IMR-90 (cell line): Measurements from ENCODE around the gene RELL2. TPM values are rescaled to one million over a fixed set of nuclear protein-coding genes. Genes with fewer than 3 reads are reported as not detected.

ENCODE experiments used
- ATAC-seq: fragments of 200-7000 bp; cut with Tn5 transposase; 2 replicates; pipeline ENCODE4 v1.9.1; 2020; ENCODE audit warnings: low read depth, mild to moderate bottlenecking, moderate library complexity
- BruUV-seq: library from RNA; stranded (reverse); fragments of 400-500 nt; replicated peaks from 2 replicates; lab custom pipeline; 2021; lab: Mats Ljungman, UMichigan
- CTCF ChIA-PET: fragments of 300-600 bp; formaldehyde crosslinking; extraction: SDS; loops from one replicate; lab custom pipeline; 2021; ENCODE audit warnings: antibody characterized with exemption; lab: Yijun Ruan, JAX
- POLR2A ChIA-PET: fragments of 300-600 bp; sonication (Branson Sonifier 250); formaldehyde crosslinking; loops from one replicate; lab custom pipeline; 2022; ENCODE audit warnings: antibody characterized with exemption; ENCODE audit not compliant: unreplicated experiment; lab: Charles Lee
- DNase-seq: peaks from one replicate; pipeline ENCODE4 v3.0.0; 2013
- H2AFZ ChIP-seq: replicated peaks from 2 replicates; pipeline ENCODE3; 2013; ENCODE audit warnings: low read length, mild to moderate bottlenecking; ENCODE audit not compliant: poor library complexity
- H2AK5ac ChIP-seq: 2 replicates; pipeline ENCODE4 v1.6.1; 2013; ENCODE audit warnings: low read depth, low read length, inconsistent platforms
- H2AK9ac ChIP-seq: replicated peaks from 2 replicates; pipeline ENCODE3; 2013; ENCODE audit warnings: mild to moderate bottlenecking, low read depth, low read length, moderate library complexity; ENCODE audit not compliant: poor library complexity
- H2BK120ac ChIP-seq: 2 replicates; pipeline ENCODE4 v1.6.1; 2013; ENCODE audit warnings: low read depth, low read length, inconsistent platforms
- H2BK15ac ChIP-seq: 3 replicates; pipeline ENCODE4 v1.6.1; 2013; ENCODE audit warnings: low read depth, low read length, inconsistent platforms
- H2BK20ac ChIP-seq: 2 replicates; pipeline ENCODE4 v1.6.1; 2013; ENCODE audit warnings: low read depth, mild to moderate bottlenecking, inconsistent platforms, low read length, moderate library complexity
- H2BK5ac ChIP-seq: 2 replicates; pipeline ENCODE4 v1.6.1; 2013; ENCODE audit warnings: mild to moderate bottlenecking, low read depth, low read length, inconsistent platforms; ENCODE audit not compliant: poor library complexity, severe bottlenecking
- H3K14ac ChIP-seq: replicated peaks from 2 replicates; pipeline ENCODE4 v1.6.1; 2013; ENCODE audit warnings: low read depth, low read length, inconsistent platforms
- H3K18ac ChIP-seq: 2 replicates; pipeline ENCODE4 v1.6.1; 2013; ENCODE audit warnings: low read depth, low read length, control low read depth
- H3K23ac ChIP-seq: 2 replicates; pipeline ENCODE4 v1.6.1; 2013; ENCODE audit warnings: low read depth, low read length, inconsistent platforms
- H3K27ac ChIP-seq: 2 replicates; pipeline ENCODE4 v1.5.1; 2013; ENCODE audit warnings: mild to moderate bottlenecking, control low read depth, low read length; ENCODE audit not compliant: insufficient read depth
- H3K27me3 ChIP-seq: 2 replicates; pipeline ENCODE4 v1.6.1; 2013; ENCODE audit warnings: low read length; ENCODE audit not compliant: control insufficient read depth, insufficient read depth
- H3K36me3 ChIP-seq: 2 replicates; pipeline ENCODE4 v1.6.1; 2013; ENCODE audit warnings: low read length, mixed read lengths; ENCODE audit not compliant: control insufficient read depth, insufficient read depth
- H3K4ac ChIP-seq: 2 replicates; pipeline ENCODE4 v1.6.1; 2013; ENCODE audit warnings: low read depth, low read length, inconsistent platforms
- H3K4me1 ChIP-seq: 2 replicates; pipeline ENCODE4 v1.6.1; 2013; ENCODE audit warnings: low read length, mixed read lengths; ENCODE audit not compliant: control insufficient read depth, insufficient read depth
- H3K4me2 ChIP-seq: 2 replicates; pipeline ENCODE4 v1.6.1; 2013; ENCODE audit warnings: low read depth, mild to moderate bottlenecking, control low read depth, low read length, moderate library complexity
- H3K4me3 ChIP-seq: 2 replicates; pipeline ENCODE4 v1.5.1; 2013; ENCODE audit warnings: low read depth, mild to moderate bottlenecking, control low read depth, low read length, moderate library complexity; ENCODE audit not compliant: insufficient read depth
- H3K56ac ChIP-seq: 2 replicates; pipeline ENCODE4 v1.6.1; 2013; ENCODE audit warnings: low read length, inconsistent platforms; ENCODE audit not compliant: insufficient read depth; ENCODE audit errors: extremely low read depth
- H3K79me1 ChIP-seq, 2 experiments: 2 replicates each; pipeline ENCODE4 v1.6.1; 2013; ENCODE audit warnings: low read length in 2 of 2, inconsistent platforms in 1 of 2, low read depth in 1 of 2
- H3K9ac ChIP-seq: 2 replicates; pipeline ENCODE4 v1.6.1; 2013; ENCODE audit warnings: low read depth, low read length, control low read depth
- H3K9me1 ChIP-seq: 2 replicates; pipeline ENCODE4 v1.6.1; 2013; ENCODE audit warnings: low read length, inconsistent platforms; ENCODE audit not compliant: insufficient read depth
- H3K9me3 ChIP-seq: 2 replicates; pipeline ENCODE4 v1.6.1; 2013; ENCODE audit warnings: low read length; ENCODE audit not compliant: control insufficient read depth, insufficient read depth
- H4K20me1 ChIP-seq: 2 replicates; pipeline ENCODE4 v1.6.1; 2013; ENCODE audit warnings: low read length, inconsistent platforms; ENCODE audit not compliant: insufficient read depth
- H4K5ac ChIP-seq: 2 replicates; pipeline ENCODE4 v1.6.1; 2013; ENCODE audit warnings: mild to moderate bottlenecking, low read depth, low read length, control low read depth
- H4K8ac ChIP-seq, 2 experiments: 2 replicates each; pipeline ENCODE4 v1.6.1; 2013; ENCODE audit warnings: low read depth in 2 of 2, low read length in 2 of 2, control low read depth in 1 of 2, inconsistent platforms in 1 of 2
- H4K91ac ChIP-seq: 2 replicates; pipeline ENCODE4 v1.6.1; 2013; ENCODE audit warnings: low read depth, low read length, inconsistent platforms; ENCODE audit not compliant: insufficient read depth
- CEBPB ChIP-seq: IDR thresholded peaks from 2 replicates; pipeline ENCODE4 v1.6.1; 2012; ENCODE audit warnings: low read depth, low read length, improper control_type of control experiment
- POLR2A ChIP-seq: IDR thresholded peaks from 2 replicates; pipeline ENCODE4 v1.6.1; 2012; ENCODE audit warnings: mild to moderate bottlenecking, low read depth, low read length
- RCOR1 ChIP-seq: IDR thresholded peaks from 2 replicates; pipeline ENCODE4 v1.6.1; 2012; ENCODE audit warnings: mild to moderate bottlenecking, low read length, improper control_type of control experiment; ENCODE audit not compliant: insufficient replicate concordance
- SMC3 ChIP-seq: fragments of 150-350 bp; IDR thresholded peaks from 2 replicates; pipeline ENCODE4 v1.6.1; 2016; ENCODE audit warnings: low read depth, mild to moderate bottlenecking, antibody characterized with exemption, low read length, moderate library complexity
- WGBS, 2 experiments: methylation state at CpG; one replicate each; pipeline versions ENCODE4 v1.1.5 to v1.1.7; 2013; ENCODE audit warnings: missing lambda C conversion rate in 2 of 2; ENCODE audit not compliant: insufficient read length in 1 of 2; ENCODE audit errors: extremely low coverage in 2 of 2; 5-methylcytosine and 5-hydroxymethylcytosine counted together
- dilution Hi-C: fragments of 300-500 bp; cut with HindIII; formaldehyde crosslinking; loops from one replicate; pipeline ENCODE4 v1.14.3; 2018; ENCODE audit warnings: low sequenced_read_pairs; ENCODE audit not compliant: unreplicated experiment
- in situ Hi-C: fragments of 300-500 bp; cut with MboI; formaldehyde crosslinking; loops from 3 replicates; pipeline ENCODE4 v1.14.3; 2019; ENCODE audit warnings: low sequenced_read_pairs, inconsistent platforms, mixed read lengths
- intact Hi-C: fragments of 100-400 bp; cut with micrococcal nuclease; formaldehyde crosslinking; loops from 2 replicates; pipeline ENCODE4 v1.10.0; 2022
- polyA plus RNA-seq, 3 experiments: library from polyadenylated mRNA; depleted of rRNA; stranded (reverse); fragments of >200 nt; gene quantifications; 2 replicates each; pipeline ENCODE4 v1.2.3, GENCODE V29; 2012; ENCODE audit warnings: low replicate concordance in 1 of 3
- total RNA-seq: library from RNA; depleted of rRNA; stranded (reverse); fragments of >200 nt; gene quantifications from 2 replicates; pipeline ENCODE4 v1.2.3, GENCODE V29; 2012
- TF ChIP-seq, protein P1 (sequence below): fragments of 150-350 bp; IDR thresholded peaks from 2 replicates; pipeline ENCODE4 v1.6.1; 2017; ENCODE audit warnings: mild to moderate bottlenecking, antibody characterized with exemption, low read length, low read depth

The RELL2 gene
- total and polyA plus RNA-seq, 2 of the 4 experiments (the other 2 are of a cell fraction): 2.2 to 7.6 TPM

DNA sequence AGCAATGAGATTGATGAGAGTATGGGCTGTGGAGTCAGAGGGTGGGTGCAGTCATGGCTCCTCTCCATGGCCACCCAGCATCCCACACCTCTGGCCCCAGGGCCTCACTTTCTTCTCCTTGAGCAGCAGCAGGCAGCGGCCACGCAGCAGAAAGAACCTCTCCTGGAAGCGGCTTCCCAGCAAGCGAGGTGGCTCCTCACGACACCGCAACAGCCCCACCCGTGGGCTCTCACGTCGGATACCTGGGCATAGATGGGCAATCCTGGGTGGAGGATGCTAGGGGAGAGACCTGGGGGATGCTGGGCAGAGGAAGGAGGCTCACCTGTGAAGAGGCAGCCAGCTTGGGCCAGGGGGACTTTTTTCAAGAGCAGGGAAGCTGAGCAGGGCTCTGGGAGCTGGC is 19.6 kb downstream of the RELL2 start:
- no peak for ATAC-seq
- dilution Hi-C loops (no loop called here), intact Hi-C loops (no loop called here), in situ Hi-C loops (no loop called here)
- Histone ChIP-seq H3K9ac (no peak overlapping the region), H3K4me2 (no peak overlapping the region), H2BK5ac (no peak overlapping the region), H4K5ac (no peak overlapping the region), H3K4ac (peak overlapping the region; percentile 33; the same call in 1 of the 2 replicates), H4K20me1 (no peaks in the 10 kb centered on the region), H4K91ac (no peak overlapping the region), H3K9me3 (no peaks in the 10 kb centered on the region), H3K27me3 (no peaks in the 10 kb centered on the region), H3K27ac (no peak overlapping the region), H4K8ac (no peak overlapping the region), H2BK20ac (no peak overlapping the region; the same call in 1 of the 2 replicates), H3K79me1 (peaks cover 0 to 5% of the 10 kb centered on the region in 2 experiments; a peak in 1 of 4 replicates), H3K18ac (no peak overlapping the region), H3K9me1 (peaks cover 3% of the 10 kb centered on the region; the same call in 1 of the 2 replicates), H2BK15ac (no peak overlapping the region; the same call in 2 of the 3 replicates), H3K4me1 (peaks cover 15% of the 10 kb centered on the region), H2AK9ac (peak overlapping the region; percentile 70), H3K23ac (no peak overlapping the region), H2BK120ac (no peak overlapping the region), H3K4me3 (no peak overlapping the region), H3K36me3 (peaks cover 14% of the 10 kb centered on the region; the same call in 1 of the 2 replicates), H3K14ac (no peak overlapping the region), H2AFZ (no peak overlapping the region), H2AK5ac (no peak overlapping the region), H3K56ac (no peak overlapping the region)
- TF ChIP-seq POLR2A (no peak), RCOR1 (no peak), SMC3 (no peak), CEBPB (no peak)
- TF ChIP-seq, protein P1, sequence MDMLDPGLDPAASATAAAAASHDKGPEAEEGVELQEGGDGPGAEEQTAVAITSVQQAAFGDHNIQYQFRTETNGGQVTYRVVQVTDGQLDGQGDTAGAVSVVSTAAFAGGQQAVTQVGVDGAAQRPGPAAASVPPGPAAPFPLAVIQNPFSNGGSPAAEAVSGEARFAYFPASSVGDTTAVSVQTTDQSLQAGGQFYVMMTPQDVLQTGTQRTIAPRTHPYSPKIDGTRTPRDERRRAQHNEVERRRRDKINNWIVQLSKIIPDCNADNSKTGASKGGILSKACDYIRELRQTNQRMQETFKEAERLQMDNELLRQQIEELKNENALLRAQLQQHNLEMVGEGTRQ: no peak
- CTCF ChIA-PET: no interaction called here
- DNase-seq: no peak
- BruUV-seq: no TSS peak
- POLR2A ChIA-PET: no interaction called here
- WGBS, 2 experiments: 94% methylated on average over 3 of the region's 9 CpGs; no CpG with 5 or more reads in 1 of the 2 experiments
